HG02973 (cell line): ENCODE results near the gene CHIA.

Source experiments
- ATAC-seq: cut with Tn5 transposase; IDR thresholded peaks from one replicate; pipeline ENCODE4 v1.9.1; 2021; ENCODE audit warnings: moderate library complexity; ENCODE audit not compliant: unreplicated experiment

CHIA gene

DNA sequence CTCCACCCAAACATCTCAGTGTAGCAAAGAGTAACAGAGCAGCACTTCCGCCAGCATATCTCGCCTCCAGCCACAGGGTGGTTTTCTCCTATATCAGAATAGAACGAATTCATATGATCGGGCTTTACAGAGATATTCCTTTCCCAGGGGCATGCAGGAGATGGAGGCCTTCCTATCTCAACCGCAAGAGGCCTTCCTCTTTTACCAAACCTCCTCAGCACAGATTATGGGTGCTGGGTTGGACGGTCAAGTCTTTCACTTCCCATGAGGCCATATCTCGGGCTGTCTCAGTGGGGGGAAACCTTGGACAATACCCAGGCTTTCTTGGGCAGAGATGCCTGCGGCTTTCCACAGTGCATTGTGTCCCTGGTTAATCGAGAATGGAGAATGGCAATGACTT, 71.1 kb downstream of the CHIA start:
- no peak for ATAC-seq

DNA sequence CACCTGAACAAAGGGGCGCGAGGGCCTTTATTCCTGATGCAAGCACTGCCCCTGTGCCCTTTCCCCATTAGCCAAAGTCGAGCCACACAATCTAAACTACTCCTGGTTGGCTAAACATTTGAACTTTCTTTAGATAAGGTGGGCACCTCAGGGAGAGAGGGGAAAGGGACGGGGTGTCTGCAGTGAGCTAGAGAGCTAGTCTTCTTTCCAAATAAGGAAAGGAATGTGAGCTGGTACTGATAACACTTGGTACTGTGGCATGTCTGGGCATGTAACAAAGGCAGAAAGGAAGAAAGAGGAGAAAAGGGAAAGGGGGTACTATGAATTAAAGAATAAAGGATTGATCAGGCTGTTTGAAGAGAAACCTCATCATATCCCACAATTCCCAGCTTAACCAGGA, 74.0 kb downstream of the CHIA start:
- ATAC-seq: no peak

DNA sequence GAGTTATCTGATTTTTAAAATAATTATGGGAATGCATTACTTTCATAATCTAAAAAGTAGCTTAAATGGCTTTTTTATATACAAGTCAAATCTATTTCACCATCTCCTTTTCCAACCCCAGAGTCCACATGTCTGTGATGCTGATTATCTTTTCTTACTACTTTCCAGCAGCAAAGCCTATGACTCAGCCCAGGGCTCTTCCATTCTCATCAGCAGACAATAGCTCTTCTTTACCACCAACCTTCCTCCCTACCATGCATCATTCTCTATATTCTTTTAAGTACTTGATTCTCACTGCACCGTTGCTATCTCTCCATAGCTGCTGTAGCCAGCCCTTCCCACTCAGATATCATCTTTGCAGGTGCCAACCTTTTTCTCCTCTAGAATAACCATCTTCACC, 75.6 kb downstream of the CHIA start:
- ATAC-seq: no peak

DNA sequence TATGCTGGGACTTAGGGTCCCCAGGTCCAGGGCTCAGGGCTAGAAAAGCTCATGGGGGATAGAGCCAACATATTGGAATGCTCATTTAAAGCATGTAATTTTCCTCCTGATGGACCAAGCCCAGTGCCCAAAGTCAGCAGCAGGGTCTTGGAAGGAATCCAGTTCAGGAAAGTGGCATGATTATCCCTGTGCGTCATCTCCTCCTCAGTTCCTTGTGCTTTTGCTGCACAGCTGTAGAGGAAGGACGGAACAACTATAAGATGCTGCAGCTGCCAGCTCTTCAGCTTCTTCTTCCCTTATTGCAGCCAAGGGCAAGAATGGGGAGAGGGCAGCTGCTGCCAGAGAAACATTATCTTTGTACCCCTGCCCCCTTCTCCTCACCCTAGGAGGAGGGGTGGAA, 78.5 kb downstream of the CHIA start:
- no peak for ATAC-seq

DNA sequence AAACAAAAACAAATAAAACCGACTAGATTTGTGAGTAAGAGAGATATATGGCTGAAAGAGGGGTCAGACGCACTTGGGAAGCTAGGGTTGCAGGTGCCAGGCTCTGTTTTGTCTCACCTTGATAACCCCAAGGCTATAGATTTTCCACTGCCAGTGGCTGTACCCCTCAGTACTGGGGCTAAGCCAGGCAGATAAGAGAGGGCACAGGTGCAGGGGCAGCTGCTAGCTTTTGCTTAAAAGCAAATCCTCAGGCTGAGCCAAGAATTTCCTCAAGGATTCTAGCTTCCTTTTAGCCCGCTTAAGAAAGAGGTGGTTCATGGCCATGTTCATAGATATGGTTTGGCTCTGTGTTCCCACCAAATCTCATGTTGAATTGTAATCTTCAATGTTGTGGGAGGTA, 79.0 kb downstream of the CHIA start:
- ATAC-seq: no peak
